ENCODE data around the gene PTPN22. TPM values are rescaled to one million over a fixed set of nuclear protein-coding genes. Genes with fewer than 3 reads are reported as not detected.
A peak's percentile ranks its signal among the peaks of the same experiment; 100 is the strongest.

PTPN22 gene
- total and polyA plus RNA-seq, 2 experiments from 2014 or later, result 0.86 to 1.6 TPM

GRCh38 chr1:113904674-113905434, 33.3 kb upstream of the PTPN22 start, which contains the start of the genes AP4B1 and DCLRE1B:
Gene AP4B1 (minus strand): TSS chr1:113904799. CDS start chr1:113904717, 82 bp downstream.
Gene DCLRE1B (plus strand): TSS chr1:113905326. CDS start chr1:113905587, 261 bp downstream.
- Histone ChIP-seq H3K9me2 (ENCODE audit: insufficient read depth) (no peaks in the 10 kb centered on the region), H3K9ac (peak within 1 kb of the TSS; percentile 93), H2AFZ (peak within 1 kb of the TSS; percentile 94), H3K4me2 (ENCODE audit: unreplicated experiment) (peak within 1 kb of the TSS; percentile 97), H3K36me3 (ENCODE audit: low read depth) (peaks cover 8% of the 10 kb centered on the region; the same call in 1 of the 2 replicates), H3K79me2 (ENCODE audit: insufficient read depth) (peaks cover 47% of the 10 kb centered on the region), H3K4me3 (peak within 1 kb of the TSS; percentile 86), H3F3A (ENCODE audit: insufficient read depth) (peaks cover 16% of the 10 kb centered on the region), H3K27me3 (replicated peaks; ENCODE audit: insufficient read depth) (no peaks in the 10 kb centered on the region), H3K4me1 (ENCODE audit: insufficient read depth) (peaks cover 8% of the 10 kb centered on the region), H3K27ac (peak within 1 kb of the TSS; percentile 94), H4K20me1 (ENCODE audit: insufficient read depth) (no peaks in the 10 kb centered on the region), H3K9me3 (ENCODE audit: low read depth) (no peaks in the 10 kb centered on the region)
- WGBS, 2 experiments (ENCODE audit: low coverage in 1 of 2, low lambda C conversion rate in 2 of 2, missing lambda C conversion rate in 2 of 2), result 0 to 1% methylated on average over 55 to 67 of the region's 67 CpGs
- in situ Hi-C loops (cut with MboI), result no loop called here
- peak; percentile 100 for DNase-seq
- no peak for TF ChIP-seq EZH2phosphoT487 (IDR thresholded peaks at IDR 0.05; ENCODE audit: insufficient read depth, low read depth)
- no peak for TF ChIP-seq EZH2 (IDR thresholded peaks at IDR 0.05; ENCODE audit: insufficient read depth, poor library complexity, severe bottlenecking)

- Histone ChIP-seq H3K9me3 (ENCODE audit: low read depth) (no peaks in the 10 kb centered on the region), H3F3A (ENCODE audit: insufficient read depth) (peaks cover 22% of the 10 kb centered on the region), H3K4me1 (ENCODE audit: insufficient read depth) (peaks cover 12% of the 10 kb centered on the region), H3K9me2 (ENCODE audit: insufficient read depth) (no peaks in the 10 kb centered on the region), H3K9ac (peak overlapping the region; percentile 93), H3K4me3 (peak overlapping the region; percentile 86), H3K79me2 (ENCODE audit: insufficient read depth) (peaks cover 47% of the 10 kb centered on the region), H3K4me2 (ENCODE audit: unreplicated experiment) (peak overlapping the region; percentile 89), H2AFZ (peak overlapping the region; percentile 94), H3K27me3 (replicated peaks; ENCODE audit: insufficient read depth) (no peaks in the 10 kb centered on the region), H3K27ac (peak overlapping the region; percentile 94), H3K36me3 (ENCODE audit: low read depth) (peaks cover 8% of the 10 kb centered on the region; the same call in 1 of the 2 replicates), H4K20me1 (ENCODE audit: insufficient read depth) (no peaks in the 10 kb centered on the region)
- no peak for DNase-seq
- WGBS, 2 experiments (ENCODE audit: low coverage in 1 of 2, low lambda C conversion rate in 2 of 2, missing lambda C conversion rate in 2 of 2), result 1 to 3% methylated on average over 11 of the region's 11 CpGs
- in situ Hi-C loops (cut with MboI), result no loop called here
- TF ChIP-seq EZH2 (IDR thresholded peaks at IDR 0.05; ENCODE audit: insufficient read depth, poor library complexity, severe bottlenecking) (no peak), EZH2phosphoT487 (IDR thresholded peaks at IDR 0.05; ENCODE audit: insufficient read depth, low read depth) (no peak)
Measured at GRCh38 chr1:113904293-113904673, 32.8 kb upstream of the PTPN22 start.

- in situ Hi-C loops (cut with MboI), result no loop called here
Measured at GRCh38 chr1:113903501-113904292, 32.2 kb upstream of the PTPN22 start.

GRCh38 chr1:113901191-113901590, 29.7 kb upstream of the PTPN22 start:
- WGBS, 2 experiments (ENCODE audit: low coverage in 1 of 2, low lambda C conversion rate in 2 of 2, missing lambda C conversion rate in 2 of 2), result 95 to 100% methylated on average over 3 of the region's 3 CpGs
- no peak overlapping the region for H3K4me3 ChIP-seq

More at GRCh38 chr1:113903501-113904292, 32.2 kb upstream of the PTPN22 start:
- H3K4me2 ChIP-seq (ENCODE audit: unreplicated experiment), result peak overlapping the region; percentile 89
- H4K20me1 ChIP-seq (ENCODE audit: insufficient read depth), result no peaks in the 10 kb centered on the region
- no peaks in the 10 kb centered on the region for H3K9me3 ChIP-seq (ENCODE audit: low read depth)
- peak; percentile 21 for DNase-seq
- 25 to 26% methylated on average over 7 of the region's 7 CpGs for WGBS, 2 experiments (ENCODE audit: low coverage in 1 of 2, low lambda C conversion rate in 2 of 2, missing lambda C conversion rate in 2 of 2)
- H3K79me2 ChIP-seq (ENCODE audit: insufficient read depth), result peaks cover 47% of the 10 kb centered on the region
- H3F3A ChIP-seq (ENCODE audit: insufficient read depth), result peaks cover 27% of the 10 kb centered on the region
- H3K4me3 ChIP-seq, result peak overlapping the region; percentile 86
- 0 out of 2 replicates have a peak, but pooled peaks cover 4% of the 10 kb centered on the region for H3K36me3 ChIP-seq (ENCODE audit: low read depth)
- peak overlapping the region; percentile 93 for H3K9ac ChIP-seq
- no peaks in the 10 kb centered on the region for H3K9me2 ChIP-seq (ENCODE audit: insufficient read depth)
- no peak for TF ChIP-seq EZH2 (IDR thresholded peaks at IDR 0.05; ENCODE audit: insufficient read depth, poor library complexity, severe bottlenecking)
- TF ChIP-seq EZH2phosphoT487 (IDR thresholded peaks at IDR 0.05; ENCODE audit: insufficient read depth, low read depth), result no peak
- no peaks in the 10 kb centered on the region for H3K27me3 ChIP-seq (replicated peaks; ENCODE audit: insufficient read depth)
- peaks cover 17% of the 10 kb centered on the region for H3K4me1 ChIP-seq (ENCODE audit: insufficient read depth)
- peak overlapping the region; percentile 94 for H2AFZ ChIP-seq
- H3K27ac ChIP-seq, result peak overlapping the region; percentile 94

More at GRCh38 chr1:113901191-113901590, 29.7 kb upstream of the PTPN22 start:
- no peaks in the 10 kb centered on the region for H3K27me3 ChIP-seq (replicated peaks; ENCODE audit: insufficient read depth)
- H3K27ac ChIP-seq, result no peak overlapping the region
- H3K9me2 ChIP-seq (ENCODE audit: insufficient read depth), result no peaks in the 10 kb centered on the region
- no peak overlapping the region for H2AFZ ChIP-seq
- TF ChIP-seq EZH2 (IDR thresholded peaks at IDR 0.05; ENCODE audit: insufficient read depth, poor library complexity, severe bottlenecking) (no peak), EZH2phosphoT487 (IDR thresholded peaks at IDR 0.05; ENCODE audit: insufficient read depth, low read depth) (no peak)
- peaks cover 36% of the 10 kb centered on the region for H3K79me2 ChIP-seq (ENCODE audit: insufficient read depth)
- H3K4me1 ChIP-seq (ENCODE audit: insufficient read depth), result peaks cover 17% of the 10 kb centered on the region
- H3K4me2 ChIP-seq (ENCODE audit: unreplicated experiment), result no peak overlapping the region
- DNase-seq, result no peak
- peaks cover 27% of the 10 kb centered on the region for H3F3A ChIP-seq (ENCODE audit: insufficient read depth)
- in situ Hi-C loops (cut with MboI), result no loop called here
- no peak overlapping the region for H3K9ac ChIP-seq
- no peaks in the 10 kb centered on the region for H4K20me1 ChIP-seq (ENCODE audit: insufficient read depth)
- peaks cover 19% of the 10 kb centered on the region; the same call in 1 of the 2 replicates for H3K36me3 ChIP-seq (ENCODE audit: low read depth)
- H3K9me3 ChIP-seq (ENCODE audit: low read depth), result no peaks in the 10 kb centered on the region

All from GM23248 (cell line).